Ammon's horn (tissue), 1 donor: Measurements from ENCODE around the gene C2CD4C.
"Not testable (repeated sequence)": the region's sequence is repeated elsewhere in the genome, so short reads cannot be mapped to it uniquely, and the experiment has no call there.

Experiments
- DNase-seq: peaks from one replicate; pipeline ENCODE4 v3.0.0-alpha.2; 2016; ENCODE audit warnings: low spot score

C2CD4C gene

DNA sequence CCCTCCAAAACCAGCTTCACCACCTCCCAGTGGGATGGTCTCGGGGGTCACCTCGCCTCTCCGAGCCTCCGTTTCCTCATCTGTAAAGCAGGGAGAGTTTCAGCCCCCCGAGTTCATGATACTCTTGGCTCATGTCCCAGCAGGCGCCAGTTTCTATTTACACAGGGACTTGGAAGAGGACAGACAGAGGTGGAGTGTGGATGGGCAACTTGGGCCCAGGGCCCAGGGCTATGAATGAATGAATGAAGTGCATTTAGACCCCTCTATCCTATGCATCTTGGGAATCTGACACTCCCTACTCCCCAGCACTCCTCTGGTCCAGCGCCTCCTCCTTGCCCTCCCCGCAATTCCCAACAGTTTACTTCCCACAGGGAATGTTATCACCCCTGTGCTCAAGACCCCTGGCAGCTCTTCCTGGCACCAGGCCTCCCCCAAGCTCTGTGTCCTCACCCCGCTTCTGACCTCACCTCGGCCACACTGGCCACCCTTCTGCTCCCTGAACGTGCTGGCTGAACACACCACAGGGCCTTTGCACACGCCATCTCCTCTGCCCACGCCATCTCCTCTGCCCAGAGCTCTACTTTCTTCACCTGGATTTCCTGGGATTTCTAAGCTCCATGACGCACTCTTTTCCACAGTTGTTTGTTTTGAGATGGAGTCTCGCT lies 4.9 kb upstream of the C2CD4C start:
- DNase-seq = no peak

DNA sequence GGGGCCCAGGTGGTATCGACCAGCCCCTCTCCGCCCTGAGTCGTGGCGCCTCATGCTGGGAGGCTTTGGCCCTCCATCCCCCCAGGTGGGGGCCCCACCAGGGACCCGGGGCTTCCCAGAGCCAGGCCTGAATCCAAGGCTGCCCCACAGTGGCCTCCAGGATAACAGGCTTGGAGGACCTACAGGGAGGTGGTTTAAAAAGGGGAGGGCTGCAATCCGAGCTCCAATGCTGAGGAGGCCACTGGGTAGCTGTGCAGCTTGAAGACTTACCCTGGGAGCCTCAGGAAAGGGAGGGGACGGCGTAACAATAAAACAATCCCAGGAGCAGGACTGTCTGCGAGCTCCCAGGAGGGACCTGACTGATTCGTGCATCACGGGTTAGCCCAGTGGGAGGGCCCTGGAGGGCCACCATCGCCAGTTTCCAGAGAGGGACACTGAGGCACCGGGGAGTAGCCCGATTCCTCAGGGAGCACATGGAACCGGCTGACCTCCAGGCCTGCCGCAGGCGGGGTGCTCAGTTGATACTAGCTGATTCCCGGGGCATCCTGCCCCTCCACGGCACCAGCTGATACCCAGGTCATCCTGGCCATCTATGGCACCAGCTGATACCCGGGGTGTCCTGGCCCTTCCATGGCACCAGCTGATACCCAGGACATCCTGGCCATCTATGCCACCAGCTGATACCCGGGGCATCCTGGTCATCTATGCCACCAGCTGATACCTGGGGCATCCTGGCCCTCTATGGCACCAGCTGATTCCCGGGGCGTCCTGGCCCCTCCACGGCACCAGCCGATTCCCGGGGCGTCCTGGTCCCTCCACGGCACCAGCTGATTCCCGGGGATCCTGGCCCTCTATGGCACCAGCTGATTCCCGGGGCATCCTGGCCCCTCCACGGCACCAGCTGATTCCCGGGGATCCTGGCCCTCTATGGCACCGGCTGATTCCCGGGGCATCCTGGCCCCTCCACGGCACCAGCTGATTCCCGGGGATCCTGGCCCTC lies 3.7 kb upstream of the C2CD4C start:
- no peak for DNase-seq

DNA sequence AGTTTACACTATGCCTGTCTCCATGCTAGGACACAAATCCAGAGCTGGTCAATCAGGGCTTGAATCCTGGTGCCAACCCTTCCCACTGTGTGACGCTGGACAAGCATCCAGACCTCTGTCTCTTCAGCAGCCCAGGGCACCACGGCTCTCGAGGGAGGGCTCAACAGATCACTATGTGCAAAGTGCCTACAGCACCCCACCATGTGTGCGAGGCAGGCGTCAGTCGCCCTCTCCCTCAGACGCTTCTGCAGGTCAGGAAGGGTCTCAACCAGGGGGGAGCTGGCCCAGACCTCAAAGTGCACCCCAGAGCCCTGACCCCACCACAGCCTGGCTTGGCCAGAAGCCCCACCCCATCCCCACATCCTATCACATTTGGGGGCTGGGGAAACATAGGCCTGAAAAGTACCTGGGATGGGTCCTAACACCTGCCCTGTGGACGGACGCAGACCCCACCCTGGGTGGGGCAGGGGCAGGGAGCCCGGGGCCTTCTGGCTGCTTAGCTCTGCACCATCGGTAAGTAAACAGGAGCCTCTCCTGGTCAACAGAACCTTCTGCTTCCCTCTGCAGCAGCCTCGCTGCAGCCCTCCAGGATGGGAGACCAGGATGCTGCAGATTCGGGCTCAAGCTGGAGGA lies 2.9 kb upstream of the C2CD4C start:
- DNase-seq = no peak

DNA sequence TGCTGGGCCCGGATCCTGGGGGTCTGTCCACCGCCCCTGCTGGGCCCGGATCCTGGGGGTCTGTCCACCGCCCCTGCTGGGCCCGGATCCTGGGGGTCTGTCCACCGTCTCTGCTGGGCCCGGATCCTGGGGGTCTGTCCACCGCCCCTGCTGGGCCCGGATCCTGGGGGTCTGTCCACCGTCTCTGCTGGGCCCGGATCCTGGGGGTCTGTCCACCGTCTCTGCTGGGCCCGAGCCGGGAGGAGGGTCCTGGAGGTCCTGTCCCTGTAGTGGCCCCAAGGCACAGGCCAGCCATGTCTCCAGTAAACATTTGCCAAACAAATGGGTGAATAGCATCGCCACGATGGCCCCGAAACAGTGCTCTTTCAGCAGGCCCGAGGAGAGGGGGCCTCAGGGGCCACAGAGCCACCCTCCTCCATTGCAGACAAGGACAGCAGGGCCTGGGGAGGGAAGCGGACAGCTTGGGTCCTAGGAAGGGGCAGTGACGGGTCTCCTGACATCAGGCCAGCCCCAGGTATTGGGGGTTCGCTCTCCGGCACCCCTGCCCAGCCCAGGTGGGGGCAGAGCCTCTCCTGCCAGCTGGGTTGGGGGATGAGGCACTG lies 2.3 kb upstream of the C2CD4C start:
- not testable (repeated sequence) for DNase-seq

DNA sequence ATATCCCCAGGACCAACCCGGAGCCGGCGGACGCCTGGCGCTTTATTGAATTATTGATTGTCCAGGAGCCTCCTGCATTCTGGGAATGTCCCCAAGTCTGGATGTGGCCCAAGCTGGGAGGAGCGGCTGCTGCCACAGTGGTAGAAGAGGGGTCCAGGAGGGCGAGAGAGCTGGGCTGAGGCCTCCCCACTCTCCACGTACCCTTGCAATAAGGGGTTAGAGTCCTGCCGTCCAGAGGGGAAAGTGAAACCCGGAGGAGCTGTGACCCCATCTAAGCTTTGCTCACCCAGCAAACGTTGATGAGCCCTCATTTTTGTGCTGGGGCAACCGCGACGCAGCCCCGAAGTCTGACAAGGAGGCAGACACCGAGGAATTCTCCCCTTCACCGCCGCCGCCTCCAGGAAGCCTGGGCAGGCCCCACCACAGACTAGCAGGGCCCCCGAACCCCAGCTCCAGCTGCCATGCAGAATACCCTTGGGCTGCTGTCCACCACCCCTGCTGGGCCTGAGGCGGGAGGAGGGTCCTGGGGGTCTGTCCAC lies 1.4 kb upstream of the C2CD4C start:
- no peak for DNase-seq

DNA sequence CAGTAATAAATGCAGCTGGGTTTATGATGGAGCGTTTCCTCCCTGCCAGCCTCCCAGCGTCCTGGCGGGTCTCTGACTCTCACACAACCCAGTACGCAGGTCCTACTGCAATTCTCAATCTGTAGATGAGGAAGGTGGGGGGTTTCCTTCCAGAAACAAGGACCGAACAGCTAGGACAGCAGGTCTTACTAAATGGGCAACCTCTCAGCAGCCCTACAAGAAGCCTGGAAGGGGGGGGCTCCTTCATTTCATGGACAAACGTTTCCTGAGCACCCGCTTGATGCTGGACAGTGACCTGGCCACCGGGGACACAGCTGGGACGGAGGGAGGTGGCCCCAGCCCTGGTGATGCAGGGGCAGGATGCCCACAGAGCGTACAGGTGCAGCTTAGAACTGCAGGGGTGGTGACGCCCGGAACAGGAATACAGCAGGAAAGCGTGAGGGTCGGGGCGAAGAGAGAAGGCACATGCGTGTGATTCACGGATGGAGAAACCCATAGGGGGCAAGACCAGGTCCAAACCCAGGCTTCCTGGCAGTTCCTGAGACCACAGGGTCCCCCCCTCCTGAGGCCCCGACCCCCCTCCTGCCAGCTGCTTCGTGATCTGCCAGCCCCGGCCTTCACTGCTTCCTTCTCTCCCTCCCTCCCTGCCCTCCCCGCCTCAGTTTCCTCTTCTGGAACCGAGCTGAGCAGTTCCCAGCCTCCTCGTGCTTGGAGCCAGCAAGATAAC lies 732 bp upstream of the C2CD4C start:
- no peak for DNase-seq

DNA sequence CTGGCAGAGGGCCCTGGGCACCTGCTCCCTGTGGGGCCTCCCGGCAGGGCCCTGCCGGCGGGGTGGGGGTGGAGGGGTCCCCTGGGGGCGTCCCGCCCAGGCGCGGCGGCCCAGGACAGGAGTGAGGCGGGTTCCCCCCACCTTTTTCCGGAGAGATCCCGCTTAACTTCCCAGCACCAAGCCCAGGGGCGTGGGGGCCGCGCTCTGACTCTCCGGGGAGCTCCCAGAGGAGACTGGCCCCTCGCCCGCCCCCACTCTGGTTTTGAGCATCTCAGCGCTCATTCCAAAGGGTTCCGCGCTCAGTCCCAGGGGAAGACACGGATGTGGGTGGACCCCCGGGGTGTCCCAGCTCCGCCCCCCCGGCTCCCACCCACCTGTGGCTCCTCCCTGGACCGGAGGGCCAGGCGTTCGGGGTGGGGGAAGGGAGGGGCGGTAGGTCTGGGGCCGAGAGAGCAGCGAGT lies 476 bp downstream of the C2CD4C start:
- DNase-seq = no peak

DNA sequence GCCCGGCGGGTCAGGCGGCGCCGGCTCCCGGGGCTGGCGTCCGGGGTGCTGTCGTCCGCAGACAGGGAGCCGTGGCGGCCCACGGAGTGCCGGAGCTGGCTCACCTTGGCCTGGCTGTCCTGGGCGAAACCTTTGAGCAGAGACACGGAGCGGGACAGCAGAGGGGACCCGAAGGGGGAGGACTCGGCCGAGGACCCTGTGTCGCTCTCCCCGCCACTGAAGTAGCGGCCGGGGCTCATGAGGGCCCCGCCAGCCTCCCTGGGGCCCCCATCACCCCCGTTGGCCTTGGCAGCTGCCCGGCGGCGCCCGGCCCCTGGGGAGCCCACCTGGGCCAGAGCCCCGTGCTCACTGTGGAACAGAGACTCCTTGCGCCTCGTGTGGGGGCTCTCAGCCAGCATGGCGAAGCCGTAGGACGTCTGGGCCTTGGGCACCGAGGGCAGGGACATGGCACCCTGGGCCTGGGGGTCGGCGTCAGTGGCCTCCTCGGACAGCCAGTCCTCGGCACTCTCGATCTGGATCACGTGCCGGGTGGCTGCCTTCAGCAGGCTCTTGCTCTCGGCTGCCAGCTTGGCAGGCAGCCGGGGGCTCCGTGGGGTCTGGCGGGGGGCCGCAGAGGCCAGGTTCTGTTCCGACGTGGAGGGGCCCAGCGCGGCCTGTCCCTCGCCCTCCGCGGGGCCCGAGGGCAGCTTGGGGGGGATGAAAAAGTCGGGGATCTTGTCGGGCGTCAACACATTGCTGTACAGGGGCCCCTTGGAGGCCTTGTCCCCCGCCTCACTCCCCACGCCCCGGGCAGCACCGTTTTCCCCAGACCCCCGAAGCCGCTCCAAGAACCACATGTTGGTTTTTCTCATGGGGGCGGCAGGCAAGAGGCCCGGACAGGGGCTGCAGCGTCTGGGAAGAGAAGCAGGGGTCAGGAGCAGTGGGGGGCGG lies 1.2 kb downstream of the C2CD4C start:
- DNase-seq = no peak

DNA sequence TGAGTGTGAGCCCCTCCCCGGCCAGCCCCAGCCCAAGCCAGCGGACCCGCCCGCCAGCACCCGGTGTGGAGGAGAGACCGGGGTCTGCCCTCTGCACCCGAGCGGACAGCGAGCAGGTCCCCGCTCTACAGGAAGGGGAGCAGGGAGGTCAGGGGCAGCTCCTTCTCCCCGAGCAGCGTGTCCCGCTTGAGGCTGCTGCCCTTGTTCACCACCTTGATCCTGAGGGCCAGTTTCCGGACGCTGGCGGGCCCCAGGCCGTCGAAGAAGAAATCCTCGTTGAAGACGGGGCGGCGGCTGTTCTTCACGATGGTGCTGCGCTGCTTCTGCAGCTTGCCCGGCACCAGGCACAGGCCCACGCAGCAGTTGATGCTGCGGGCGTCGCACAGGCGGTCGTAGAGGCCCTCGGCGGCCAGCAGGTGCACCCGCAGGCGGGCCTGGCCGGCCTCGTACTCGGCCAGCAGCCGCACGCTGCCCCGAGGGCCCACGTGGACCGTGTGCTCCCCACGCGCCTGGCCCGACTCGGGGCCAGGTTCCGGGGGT lies 1.9 kb downstream of the C2CD4C start:
- no peak for DNase-seq

DNA sequence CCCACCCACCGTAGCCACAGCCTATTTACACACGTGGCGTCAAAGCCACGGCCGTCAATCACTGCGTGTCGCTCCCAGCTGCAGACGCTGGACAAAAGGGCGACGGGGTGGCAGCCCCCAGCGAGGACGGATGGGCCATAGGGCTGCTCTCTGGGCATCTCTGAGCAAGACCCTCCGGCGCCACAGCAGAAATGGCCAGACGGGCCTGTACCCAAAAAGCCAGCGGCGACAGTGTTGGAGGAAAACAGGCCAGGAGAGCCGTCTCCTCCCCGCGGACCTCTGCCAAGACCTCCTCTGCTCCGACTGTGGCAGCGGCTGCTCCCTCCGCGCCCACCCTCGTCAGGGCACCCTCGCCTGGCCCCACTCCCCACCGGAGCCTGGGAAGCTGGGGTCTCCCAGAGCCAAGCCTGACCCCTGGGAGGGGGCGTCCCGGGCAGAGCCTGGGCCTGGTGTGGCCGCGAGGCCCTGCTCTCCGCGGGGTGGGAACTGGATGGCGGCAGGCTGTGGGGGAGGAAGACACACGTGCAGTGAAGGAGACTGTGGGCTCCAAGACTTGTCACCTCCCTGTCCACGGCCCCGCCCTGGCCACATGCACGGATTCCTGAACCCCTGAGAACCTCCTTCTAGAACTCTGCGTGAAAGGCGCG lies 2.7 kb downstream of the C2CD4C start:
- DNase-seq = no peak

DNA sequence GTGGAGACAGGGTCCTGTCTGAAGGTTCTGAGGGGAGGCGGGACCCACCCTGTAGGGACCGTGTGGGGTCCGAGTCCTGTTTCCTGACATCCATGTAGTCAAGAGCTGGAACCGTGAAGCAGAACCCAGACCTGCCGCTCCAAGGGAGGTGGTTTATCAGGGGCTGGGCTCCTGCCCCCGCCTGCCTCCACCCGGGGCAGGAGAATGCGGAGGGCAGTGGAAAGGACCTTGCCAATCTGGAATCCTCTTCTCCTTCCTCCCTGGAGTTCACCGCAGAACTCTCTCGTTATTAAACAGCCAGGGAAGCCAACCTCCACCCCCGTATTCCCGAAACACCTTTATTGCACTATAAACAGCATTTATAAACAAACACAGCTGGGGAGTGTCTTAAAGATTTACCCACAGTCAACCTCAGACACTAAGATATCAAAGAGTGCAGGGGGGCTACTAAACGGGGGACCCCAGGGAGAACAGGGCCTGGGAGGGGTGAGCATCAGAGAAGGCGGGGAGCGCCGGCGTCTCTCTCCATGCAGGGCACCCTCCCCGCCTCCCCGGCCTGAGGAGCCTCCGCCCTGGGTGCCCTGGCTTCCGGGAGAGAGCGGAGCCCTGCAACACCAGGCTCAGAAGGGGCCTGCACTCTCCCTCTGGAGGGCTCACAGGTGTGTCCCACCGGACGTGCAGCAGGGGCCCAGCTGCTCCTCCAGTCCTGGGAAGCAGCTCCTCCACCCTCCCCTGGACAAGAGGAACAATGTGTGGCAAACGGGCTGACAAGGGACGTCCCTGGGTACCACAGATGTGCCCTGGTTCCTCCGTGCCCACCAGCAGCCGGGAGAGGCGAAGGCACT lies 3.6 kb downstream of the C2CD4C start:
- DNase-seq = no peak

DNA sequence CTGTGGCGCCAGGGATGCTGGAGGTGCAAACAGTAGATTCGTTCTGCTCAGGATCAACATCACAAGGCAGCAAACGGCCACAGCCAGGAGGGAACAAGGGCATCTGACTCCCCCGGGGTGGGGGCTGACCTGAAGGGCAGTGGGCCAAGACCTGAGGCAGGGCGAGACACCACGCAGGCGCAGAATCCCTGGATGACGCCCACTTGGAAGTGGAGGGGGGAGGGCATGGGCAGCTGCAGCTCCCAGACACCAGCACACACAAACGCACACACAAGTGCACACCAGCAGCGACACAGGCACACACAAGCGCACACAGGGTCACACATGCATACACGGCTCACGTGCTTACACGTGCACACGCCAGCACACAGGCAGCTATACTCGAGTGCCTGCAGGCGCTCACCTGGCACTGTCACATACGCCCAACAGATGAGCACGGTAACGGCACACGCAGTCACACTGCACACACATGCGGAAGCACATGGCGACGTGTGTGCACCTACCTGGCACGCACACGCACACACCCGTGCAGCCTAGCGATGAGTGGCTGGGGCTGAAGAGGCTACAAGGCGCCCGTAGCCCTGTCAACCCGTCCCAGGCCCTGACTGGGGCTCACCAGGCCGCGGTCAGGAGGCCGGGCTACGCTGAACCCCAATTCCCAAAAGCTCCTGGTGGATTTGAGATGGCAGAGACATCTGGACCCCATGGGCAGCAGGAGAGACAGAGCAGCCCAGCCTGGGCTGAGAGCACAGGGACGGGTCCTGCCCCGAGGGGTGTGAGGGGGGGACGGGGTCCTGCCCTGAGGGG lies 5.5 kb downstream of the C2CD4C start:
- DNase-seq = no peak

DNA sequence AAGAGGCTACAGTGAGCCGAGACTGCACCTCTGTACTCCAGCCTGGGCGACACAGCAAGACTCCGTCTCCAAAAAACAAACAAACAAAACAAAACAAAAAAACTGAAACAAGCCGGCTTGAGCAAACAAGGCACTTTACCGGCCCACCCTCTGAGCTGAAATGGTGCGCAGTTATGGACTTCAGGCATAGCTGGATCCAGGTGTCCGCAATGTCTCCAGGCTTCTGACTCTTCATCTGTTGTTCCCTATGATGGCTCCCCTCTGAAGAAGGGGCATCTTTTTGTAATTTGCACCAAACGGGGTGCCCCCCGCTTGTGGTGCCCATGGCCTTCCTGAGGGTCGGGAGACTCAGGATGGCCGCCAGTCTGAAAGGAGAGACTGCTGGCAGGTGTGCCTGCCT lies 6.2 kb downstream of the C2CD4C start:
- no peak for DNase-seq

DNA sequence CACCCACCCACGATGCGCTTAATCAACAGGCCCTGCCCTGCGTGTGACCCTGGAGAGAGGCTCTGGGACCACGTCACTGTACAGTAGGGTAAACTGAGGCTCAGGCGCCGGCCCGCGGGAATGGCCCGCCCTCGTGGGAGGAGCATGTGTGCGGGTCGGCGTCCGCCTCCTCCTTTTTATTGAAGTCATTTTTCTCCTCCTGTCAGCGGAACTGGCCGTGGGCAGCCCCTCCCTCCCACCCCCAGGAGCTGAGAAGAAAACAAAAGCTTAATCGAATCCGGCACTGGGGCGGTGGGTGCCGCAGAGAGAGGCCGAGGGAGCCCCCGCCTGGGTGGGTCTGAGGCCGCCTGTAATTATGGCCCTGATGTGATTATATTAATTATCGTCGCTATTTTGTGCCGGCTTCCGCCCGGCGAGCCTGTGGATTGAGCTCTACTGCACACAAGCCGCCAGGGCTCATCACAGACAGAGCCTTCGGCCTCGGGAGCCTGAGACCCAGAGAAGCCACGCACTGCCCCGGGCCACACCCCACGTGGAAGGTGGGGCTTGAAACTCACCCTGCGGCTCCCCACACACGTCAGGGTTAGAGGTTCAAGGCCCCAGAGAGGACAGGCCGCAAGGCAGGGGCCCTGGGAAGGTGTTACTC lies 7.0 kb downstream of the C2CD4C start:
- DNase-seq = no peak

DNA sequence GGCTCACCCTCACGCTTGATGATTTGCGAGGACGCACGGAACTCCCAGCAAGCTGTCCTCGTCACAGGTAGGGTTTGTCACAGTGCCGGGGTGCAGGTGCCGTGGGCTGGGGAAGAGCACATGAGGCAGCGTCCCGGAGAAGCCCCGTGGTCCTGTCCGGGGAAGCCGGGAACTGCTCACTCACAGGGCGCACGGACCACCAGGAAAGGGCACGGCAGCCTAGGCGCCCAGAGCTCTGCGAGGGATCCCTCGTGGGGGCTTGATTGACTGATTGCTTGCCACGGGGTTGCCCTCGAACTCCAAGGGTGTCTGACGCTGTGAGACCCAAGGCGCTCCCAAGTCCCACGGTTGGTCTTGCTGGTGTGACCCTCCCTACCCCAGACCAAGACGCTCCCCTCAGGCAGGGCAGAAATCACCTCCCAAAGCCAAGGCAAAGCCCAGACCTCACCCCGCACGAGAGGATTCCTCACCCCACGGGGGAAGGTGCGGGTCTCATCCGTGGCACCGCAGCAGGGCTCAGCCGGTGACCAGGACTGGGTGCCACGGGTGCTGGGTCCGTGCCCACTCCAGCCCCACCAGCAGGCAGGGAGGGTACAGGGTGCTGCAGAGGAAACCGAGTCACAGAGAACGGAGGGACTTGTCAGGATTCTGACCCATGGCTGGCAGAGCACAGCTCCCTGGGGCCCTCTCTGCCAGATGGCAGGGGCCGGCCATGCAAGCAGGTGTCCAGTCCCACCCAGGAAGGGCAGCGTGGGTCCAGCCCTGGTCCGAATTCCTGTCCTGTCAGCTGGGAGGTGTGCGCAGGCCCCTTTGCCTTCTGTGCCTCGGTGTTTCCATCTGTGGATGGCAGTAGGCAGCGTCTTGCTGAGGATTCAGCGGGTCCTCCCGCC lies 7.7 kb downstream of the C2CD4C start:
- DNase-seq = no peak

DNA sequence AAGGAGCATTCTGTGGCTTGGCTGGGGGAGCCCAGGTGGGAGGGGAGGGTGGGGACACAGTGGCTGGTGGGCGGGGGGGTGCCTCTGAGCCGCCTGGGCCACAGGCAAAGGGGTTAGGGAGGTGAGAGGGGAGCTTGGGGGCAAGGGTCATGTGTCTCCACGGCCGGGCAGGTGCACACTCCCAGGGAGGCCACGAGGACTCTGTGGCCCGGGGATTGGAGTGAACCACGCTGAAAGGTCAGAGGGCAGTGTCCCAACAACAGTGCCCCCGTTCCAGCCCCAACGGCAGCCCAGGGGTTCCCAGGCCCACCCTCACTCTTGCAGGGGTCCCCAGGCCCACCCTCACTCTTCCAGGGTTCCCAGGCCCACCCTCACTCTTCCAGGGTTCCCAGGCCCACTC lies 9.6 kb downstream of the C2CD4C start:
- DNase-seq = no peak
